NCI-H1694 treated with DMSO at 0.1 percent for 48 hours (cell line): ENCODE data around the gene NPIPB12.
"Not testable (repeated sequence)": the region's sequence is repeated elsewhere in the genome, so short reads cannot be mapped to it uniquely, and the experiment has no call there.

Experiments used
- DNase-seq: peaks from one replicate; lab custom pipeline; 2025; lab: John Stamatoyannopoulos, UW

The NPIPB12 gene

DNA sequence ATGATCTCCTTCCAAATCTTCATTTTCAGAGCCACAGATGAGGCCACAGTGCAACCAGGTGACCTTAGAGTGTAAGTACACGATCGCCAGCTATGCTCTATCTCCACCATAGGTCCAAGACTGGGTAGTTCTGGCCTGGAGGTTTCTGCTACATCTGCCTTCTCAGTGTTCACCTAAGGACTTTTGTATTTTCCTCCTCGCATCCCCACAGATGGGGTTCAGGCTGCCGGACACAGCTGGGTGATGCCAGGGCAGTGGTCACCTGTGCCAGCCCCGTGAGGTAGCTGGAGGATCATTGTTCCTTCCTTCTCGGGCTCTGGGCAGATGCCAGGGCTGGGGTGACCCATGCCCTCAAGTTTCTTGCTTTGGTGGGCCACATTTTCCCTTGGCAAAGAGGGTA is at the start of gene NPIPB12:
NPIPB12 (minus strand) TSS at position 101 of the 400 bp plus-strand sequence.
- DNase-seq: not testable (repeated sequence)

DNA sequence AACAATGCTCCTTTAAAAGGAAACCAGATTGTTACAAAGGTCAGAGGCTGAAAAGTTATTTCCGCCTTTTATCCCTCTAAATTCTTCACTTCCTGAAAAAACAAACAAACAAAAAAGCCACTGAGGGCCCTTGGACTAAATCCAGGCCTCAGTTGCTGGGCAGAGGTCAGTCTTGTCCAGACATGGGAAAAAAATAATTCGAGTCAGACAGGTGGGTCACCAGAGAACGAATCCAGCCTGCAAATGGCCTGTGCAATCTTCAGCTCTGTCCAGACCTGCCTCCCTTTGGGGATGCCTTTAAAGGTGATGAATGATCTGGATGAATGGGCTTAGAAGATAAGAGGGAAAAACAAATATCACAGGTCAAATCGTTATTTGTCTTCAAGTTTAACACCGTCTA is 15.3 kb upstream of the NPIPB12 start:
- DNase-seq: not testable (repeated sequence)

DNA sequence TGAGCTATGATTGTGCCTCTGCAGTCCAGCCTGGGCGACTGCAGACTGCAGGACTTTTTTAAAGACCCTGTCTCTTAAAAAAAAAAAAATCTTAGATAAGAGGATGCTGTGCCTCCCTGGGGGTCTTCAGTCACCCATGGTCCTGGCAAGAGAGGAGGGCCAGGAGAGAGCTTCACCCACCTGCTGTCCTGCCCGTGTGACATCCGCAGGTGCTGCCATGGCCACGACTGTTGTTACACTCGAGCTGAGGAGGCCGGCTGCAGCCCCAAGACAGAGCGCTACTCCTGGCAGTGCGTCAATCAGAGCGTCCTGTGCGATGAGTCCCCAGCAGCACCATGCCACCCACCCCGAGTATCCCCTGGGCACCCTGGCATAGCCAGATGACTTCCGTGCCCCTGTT is 23.9 kb downstream of the NPIPB12 start:
- DNase-seq: not testable (repeated sequence)

DNA sequence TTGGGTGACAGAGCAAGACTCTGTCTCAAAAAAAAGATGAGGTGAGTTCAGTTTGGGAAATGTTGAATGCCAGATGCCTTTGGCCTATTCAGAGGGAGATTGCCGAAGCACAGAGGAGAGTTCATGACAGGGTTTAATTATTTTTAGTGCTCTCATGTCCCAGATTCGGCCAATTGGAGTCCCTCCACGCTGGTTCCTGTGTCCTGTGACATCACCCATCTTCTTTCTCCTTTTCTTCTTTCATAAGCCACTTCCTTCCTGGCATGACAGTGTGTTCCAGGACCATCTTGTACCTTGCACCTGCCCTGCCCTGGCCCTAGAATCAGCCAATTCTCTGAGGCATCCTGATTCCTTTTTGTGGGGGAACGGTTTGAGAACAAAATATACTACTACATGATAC is 34.1 kb downstream of the NPIPB12 start:
- not testable (repeated sequence) for DNase-seq

DNA sequence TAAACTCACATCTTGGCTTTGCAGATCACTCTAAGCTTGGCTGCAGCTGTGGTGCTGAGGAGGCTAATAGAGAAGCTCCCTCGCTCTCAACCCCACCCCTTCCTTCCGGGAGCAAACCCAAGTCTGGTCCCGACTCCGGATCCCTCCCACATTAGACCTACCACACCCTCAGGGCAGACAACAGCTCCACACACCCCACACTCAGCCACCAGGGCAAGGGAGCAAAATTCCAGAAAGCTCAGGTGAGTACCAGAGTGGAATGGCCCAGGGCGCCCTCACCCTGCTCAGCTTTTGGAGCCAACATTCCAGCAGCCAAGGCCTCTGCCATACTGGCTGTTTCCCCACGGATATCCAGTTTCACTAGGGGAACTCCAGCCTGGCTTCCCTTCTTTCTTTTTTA is 36.5 kb downstream of the NPIPB12 start:
- DNase-seq: not testable (repeated sequence)

DNA sequence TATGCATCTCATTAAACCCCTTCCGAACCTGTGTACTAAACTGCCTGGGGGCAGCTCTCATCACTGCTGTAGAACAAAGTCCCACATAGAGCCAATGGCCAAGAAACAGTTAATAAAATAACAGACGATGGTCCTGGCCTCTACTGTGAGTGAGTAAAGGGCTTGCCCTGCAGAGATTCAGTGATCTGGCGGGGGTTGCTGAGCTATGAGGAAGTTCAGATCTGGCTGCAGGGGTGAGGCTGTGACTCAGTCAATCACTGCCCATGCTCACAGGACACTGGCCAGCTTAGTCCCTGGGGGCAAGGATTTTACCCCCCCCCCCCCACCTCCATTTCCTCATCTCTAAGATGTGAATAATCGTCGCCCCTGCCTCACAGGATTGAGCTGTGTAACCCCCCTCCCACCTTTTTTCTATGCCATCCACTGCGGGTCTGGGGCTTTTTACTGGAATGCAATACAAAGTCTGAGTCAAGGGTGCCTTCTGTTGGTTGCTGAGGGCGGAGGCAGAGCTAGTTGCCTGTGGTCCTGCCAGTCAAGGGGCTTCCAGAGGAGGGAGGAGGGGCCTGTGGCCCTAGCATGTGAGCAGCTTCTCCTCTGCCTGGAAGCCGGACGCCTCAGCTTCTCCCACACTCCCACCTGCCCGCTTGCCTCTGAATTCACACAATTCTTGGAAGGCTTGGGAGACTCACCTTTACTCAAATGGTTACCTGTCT is 38.4 kb downstream of the NPIPB12 start:
- DNase-seq: not testable (repeated sequence)

DNA sequence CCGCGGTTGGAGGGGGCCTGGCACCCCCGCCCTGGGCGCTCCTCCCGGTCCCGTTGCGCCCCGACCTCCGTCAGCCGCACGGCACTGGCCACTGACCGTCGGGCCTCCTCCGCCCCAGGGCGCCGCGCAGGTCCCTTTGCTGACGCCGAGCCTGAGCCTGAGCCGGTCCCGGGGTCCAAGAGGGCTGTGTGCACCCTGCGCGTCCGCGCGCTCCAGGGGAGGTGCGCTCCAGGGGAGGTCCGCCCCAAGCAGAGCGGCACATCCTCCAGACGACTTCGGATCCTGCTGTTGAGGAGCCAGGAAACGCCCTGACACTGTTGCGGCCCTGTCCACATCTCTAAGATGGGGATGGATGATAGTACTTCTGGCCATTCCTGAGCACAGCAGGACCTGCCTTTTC is 39.3 kb downstream of the NPIPB12 start:
- not testable (repeated sequence) for DNase-seq

DNA sequence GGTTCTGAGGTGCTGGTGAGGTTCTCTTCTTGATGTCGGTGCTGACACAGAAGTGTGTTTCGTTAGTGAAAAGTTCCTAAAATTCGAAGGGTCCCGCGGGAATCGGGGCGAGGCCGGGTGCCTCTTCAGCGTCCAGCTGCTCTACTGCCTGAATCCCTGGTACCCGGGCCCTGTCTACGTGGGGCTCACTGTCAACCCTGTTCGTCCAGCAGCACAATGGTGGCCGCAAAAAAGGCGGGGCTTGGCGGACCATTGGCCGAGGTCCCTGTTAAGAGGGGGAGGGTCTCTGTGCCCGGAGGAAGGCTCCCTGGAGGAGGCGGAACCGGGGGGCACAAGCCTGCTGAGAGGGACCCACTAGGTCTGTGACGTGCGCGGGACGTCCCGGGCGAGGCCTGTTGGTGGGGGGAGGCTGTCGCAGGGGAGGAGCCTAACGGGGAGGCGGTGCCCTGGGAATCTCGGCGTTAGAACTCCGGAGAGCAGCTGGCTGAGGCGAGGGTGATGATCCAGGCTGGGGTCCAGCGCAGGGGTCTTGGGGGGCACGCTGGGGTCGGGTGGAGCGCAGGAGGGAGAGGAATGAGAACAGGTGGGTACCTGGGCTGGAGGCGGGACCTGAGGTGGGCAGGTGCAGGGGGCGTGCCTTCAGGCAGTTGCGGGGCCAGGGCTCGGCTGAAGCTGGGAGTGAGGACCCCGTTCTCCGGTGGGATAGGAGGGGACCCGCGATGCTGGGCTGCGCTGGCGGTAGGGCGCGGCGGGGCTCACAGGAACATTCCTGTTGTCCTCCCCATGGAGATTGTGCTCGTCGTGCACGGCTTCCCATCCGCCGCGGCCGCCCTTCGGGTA is 40.0 kb downstream of the NPIPB12 start:
- not testable (repeated sequence) for DNase-seq

DNA sequence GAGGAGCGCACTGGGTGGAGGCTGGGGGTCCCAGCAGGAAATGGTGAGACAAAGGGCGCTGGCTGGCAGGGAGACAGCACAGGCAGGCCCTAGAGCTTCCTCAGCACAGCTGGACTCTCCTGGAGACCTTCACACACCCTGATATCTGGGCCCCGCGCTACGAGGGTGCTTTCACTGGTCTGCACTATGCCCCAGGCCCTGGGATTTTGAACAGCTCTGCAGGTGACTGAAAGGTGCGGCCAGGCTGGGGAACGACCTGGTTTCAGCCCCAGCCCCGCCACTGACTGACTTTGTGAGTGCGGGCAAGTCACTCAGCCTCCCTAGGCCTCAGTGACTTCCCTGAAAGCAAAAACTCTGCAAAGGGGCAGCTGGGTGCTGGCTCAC is 45.6 kb downstream of the NPIPB12 start:
- not testable (repeated sequence) for DNase-seq

DNA sequence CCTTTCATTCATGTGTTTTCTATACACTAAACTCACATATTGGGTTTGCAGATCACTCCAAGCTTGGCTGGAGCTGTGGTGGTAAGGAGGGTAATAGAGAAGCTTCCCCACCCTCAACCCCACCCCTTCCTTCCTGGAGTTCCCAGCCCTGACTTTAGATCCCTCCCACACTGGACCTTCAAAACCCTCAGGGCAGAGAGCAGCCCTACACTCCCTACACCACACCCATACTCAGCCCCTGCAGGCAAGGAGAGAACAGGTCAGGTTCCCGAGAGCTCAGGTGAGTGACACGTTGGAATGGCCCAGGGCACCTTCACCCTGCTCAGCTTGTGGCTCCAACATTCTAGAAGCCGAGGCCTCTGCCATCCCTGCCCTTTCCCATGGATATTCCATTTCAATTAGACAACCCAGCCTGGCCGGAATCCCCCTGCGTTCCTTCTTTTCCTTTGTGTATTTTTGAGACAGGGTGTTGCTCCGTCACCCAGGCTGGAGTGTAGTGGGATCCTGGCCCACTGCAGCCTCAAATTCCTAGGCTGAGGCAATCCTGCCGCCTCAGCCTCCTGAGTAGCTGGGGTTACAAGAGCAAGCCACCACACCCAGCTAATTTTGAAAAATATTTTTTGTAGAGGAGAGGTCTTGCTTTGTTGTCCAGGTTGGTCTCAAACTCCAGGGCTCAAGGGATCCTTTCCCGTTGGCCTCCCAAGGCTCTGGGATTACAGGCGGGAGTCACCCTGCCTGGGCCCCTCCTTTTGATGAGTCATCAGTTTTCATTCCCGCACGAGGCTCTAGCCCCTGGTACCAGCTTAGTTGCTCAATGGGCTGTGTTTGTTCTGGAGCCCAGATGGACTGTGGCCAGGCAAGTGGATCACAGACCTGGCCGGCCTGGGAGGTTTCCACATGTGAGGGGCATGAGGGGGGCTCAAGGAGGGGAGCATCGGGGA is 46.2 kb downstream of the NPIPB12 start, which contains the start of gene SULT1A4:
SULT1A4 (plus strand) TSS at position 208 of the 941 bp plus-strand sequence. CDS start 1,473 bp downstream, outside the sequence.
- not testable (repeated sequence) for DNase-seq

DNA sequence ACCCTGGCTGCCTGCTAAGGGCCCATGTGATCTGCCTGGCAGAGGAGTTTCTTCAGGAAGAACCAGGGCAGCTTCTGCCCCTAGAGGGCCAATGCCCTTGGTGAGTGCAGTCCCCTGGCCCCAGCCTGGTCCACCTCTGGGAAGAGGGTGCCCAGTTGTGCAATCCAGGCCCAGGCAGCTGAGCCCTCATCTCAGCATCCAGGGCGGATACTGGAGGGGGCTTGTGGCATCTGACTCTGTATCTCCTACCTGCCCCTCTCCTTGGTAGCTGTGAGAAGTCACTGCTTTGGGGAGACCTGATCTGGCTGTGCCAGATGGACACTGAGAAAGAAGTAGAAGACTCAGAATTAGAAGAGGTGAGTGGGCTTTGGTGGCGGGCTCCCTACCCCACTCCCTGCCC is 48.5 kb downstream of the NPIPB12 start:
- not testable (repeated sequence) for DNase-seq

DNA sequence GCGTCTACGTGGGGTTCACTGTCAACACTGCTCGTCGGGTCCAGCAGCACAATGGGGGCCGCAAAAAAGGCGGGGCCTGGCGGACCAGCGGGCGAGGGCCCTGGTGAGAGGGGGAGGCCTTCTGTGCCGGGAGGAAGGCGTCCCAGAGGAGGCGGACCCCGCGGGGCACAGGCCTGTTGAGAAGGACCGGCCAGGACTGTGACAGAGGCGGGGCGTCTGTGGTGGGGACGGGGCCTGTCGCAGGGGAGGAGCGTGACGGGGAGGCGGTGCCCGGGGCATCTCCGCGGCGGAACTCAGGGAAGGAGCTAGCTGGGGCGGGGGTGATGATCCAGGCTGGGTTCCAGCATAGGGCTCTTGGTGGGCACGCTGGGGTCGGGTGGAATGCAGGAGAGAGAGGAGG is 51.4 kb downstream of the NPIPB12 start:
- DNase-seq: not testable (repeated sequence)

DNA sequence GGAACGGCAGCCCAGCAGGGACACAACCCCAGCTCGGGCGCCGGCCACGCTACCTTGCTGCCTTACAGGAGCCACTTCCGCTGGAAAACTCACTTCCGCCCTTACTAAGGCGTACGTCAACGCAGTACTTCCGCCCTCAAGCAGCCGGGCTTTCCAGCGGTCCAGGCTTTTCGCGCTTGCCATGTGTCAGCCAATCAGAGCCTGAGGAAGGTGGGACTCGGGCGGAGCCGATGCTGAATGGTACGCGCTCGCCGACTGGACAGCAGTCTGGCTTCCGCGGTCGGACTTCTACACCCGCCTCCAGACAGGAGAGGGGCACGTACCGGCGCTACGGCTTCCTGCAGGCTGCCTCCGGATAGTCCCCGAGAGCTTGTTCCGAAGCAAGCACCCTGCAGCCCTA is 51.9 kb downstream of the NPIPB12 start, which contains the start of the genes BOLA2 and SLX1B:
BOLA2 (minus strand) TSS at position 83 of the 400 bp plus-strand sequence. CDS start 98 bp downstream, outside the sequence.
SLX1B (plus strand) TSS at position 265 of the 400 bp plus-strand sequence.
- not testable (repeated sequence) for DNase-seq

DNA sequence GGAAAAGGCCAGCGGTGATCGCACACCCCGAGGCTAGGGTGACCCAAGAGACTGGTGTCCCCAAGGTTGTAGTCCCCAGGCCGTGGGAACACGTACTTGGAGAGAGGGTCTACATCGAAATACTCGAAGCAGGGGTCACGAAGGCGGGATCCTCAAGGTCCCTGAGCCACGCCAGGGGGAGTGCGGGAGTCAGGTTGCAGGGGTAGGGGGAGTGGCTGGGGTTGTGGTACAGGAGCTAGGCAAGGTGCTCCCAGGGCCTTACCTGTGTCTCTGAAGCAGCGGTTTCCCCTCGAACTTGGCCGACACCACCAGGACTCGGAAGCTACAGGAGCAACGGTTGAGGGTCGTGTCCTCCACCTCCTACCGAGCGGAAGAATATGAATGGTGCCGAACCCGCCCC is 52.5 kb downstream of the NPIPB12 start:
- DNase-seq: not testable (repeated sequence)
